Loucy (cell line): ENCODE measurements around the gene ING5.

Experiments used
- CTCF ChIP-seq: fragments of 200-600 bp; sonication (generic); conservative IDR thresholded peaks from 2 replicates; pipeline ENCODE4 v1.5.1; 2014; ENCODE audit warnings: mild to moderate bottlenecking, antibody characterized with exemption, low read length
- EZH2phosphoT487 ChIP-seq: fragments of 200-600 bp; IDR thresholded peaks from 2 replicates; pipeline ENCODE4 v1.6.1; 2018; ENCODE audit warnings: antibody characterized with exemption, mild to moderate bottlenecking, moderate library complexity, borderline replicate concordance

- TF ChIP-seq CTCF = no peak
- TF ChIP-seq EZH2phosphoT487 = no peak
These were observed 62.7 kb downstream of the ING5 start for GRCh38 chr2:241764275-241765241.
